ENCODE measurements around the gene TDRD10. TPM values are rescaled to one million over a fixed set of nuclear protein-coding genes. Genes with fewer than 3 reads are reported as not detected.
"Not testable (repeated sequence)": the region's sequence is repeated elsewhere in the genome, so short reads cannot be mapped to it uniquely, and the experiment has no call there.

TDRD10 gene
- total RNA-seq, 6 donors from 2014 or later = 6.2 to 47.1 (median 12.6) TPM

- WGBS, 2 donors = 40 to 84% methylated on average over 7 of the region's 7 CpGs
- peak overlapping the region; percentile 65 to 84 (median 75) for H3K27ac ChIP-seq
Observed at GRCh38 chr1:154485910-154486496, 16.0 kb upstream of the TDRD10 start.

GRCh38 chr1:154486756-154487155 lies 15.3 kb upstream of the TDRD10 start:
- H3K4me1 ChIP-seq = peaks cover 65 to 75% (median 71%) of the 10 kb centered on the region in 4 donors
- not testable (repeated sequence) for H3K27me3 ChIP-seq; ATAC-seq (ENCODE audit: low FRiP score in 2 of 2); DNase-seq; H3K9me3 ChIP-seq; H3K4me3 ChIP-seq
- H3K36me3 ChIP-seq = peaks cover 0 to 44% (median 5%) of the 10 kb centered on the region in 4 donors
- WGBS, 2 donors = 60 to 68% methylated on average over 5 of the region's 5 CpGs
- H3K27ac ChIP-seq = peak overlapping the region; percentile 65 to 84 (median 75)

More at GRCh38 chr1:154485910-154486496, 16.0 kb upstream of the TDRD10 start:
- Histone ChIP-seq H3K4me1 (peaks cover 59 to 67% (median 63%) of the 10 kb centered on the region in 4 donors), H3K36me3 (peaks cover 0 to 38% (median 5%) of the 10 kb centered on the region in 4 donors), H3K27me3 (no peaks in the 10 kb centered on the region), H3K4me3 (no peak overlapping the region), H3K9me3 (no peaks in the 10 kb centered on the region)
- DNase-seq (no peak), ATAC-seq (ENCODE audit: low FRiP score in 2 of 2) (no peak)
- TF ChIP-seq POLR2AphosphoS5 (IDR thresholded peaks at IDR 0.05) = no peak
- no peak for TF ChIP-seq EP300 (IDR thresholded peaks at IDR 0.05)
- no peak for TF ChIP-seq POLR2A (IDR thresholded peaks at IDR 0.05)
- no peak for TF ChIP-seq CTCF (IDR thresholded peaks at IDR 0.05)

- WGBS, 2 donors = 69 to 70% methylated on average over 20 of the region's 20 CpGs
- peak overlapping the region; percentile 2 to 84 (median 48) for H3K27ac ChIP-seq
- no peak for TF ChIP-seq POLR2AphosphoS5 (IDR thresholded peaks at IDR 0.05)
- TF ChIP-seq EP300 (IDR thresholded peaks at IDR 0.05) = no peak
- no peak for TF ChIP-seq CTCF (IDR thresholded peaks at IDR 0.05)
- TF ChIP-seq POLR2A (IDR thresholded peaks at IDR 0.05) = no peak
- DNase-seq (peak in 1 of 2 donors; percentile 75), ATAC-seq (ENCODE audit: low FRiP score in 2 of 2) (no peak)
- peaks cover 78 to 85% (median 84%) of the 10 kb centered on the region in 4 donors for H3K4me1 ChIP-seq
- H3K27me3 ChIP-seq = no peaks in the 10 kb centered on the region
- H3K9me3 ChIP-seq = no peaks in the 10 kb centered on the region
- peaks cover 0 to 36% (median 5%) of the 10 kb centered on the region in 4 donors for H3K36me3 ChIP-seq
- no peak overlapping the region for H3K4me3 ChIP-seq
Observed at GRCh38 chr1:154488922-154489321, 13.1 kb upstream of the TDRD10 start.

GRCh38 chr1:154489695-154490274 lies 12.2 kb upstream of the TDRD10 start:
- 49 to 55% methylated on average over 5 of the region's 5 CpGs for whole genome bisulfite sequencing, 2 donors
- ATAC-seq (ENCODE audit: low FRiP score in 2 of 2) = no peak
- peak overlapping the region in 3 of 4 donors; percentile 28 to 84 (median 73) for H3K27ac ChIP-seq
- H3K4me3 ChIP-seq = no peak overlapping the region
- peaks cover 72 to 84% (median 80%) of the 10 kb centered on the region in 4 donors for H3K4me1 ChIP-seq
- TF ChIP-seq POLR2AphosphoS5 (IDR thresholded peaks at IDR 0.05) (no peak), POLR2A (IDR thresholded peaks at IDR 0.05) (no peak), EP300 (IDR thresholded peaks at IDR 0.05) (no peak), CTCF (IDR thresholded peaks at IDR 0.05) (no peak)
- peaks cover 0 to 35% (median 5%) of the 10 kb centered on the region in 4 donors for H3K36me3 ChIP-seq
- no peak for DNase-seq
- H3K9me3 ChIP-seq = no peaks in the 10 kb centered on the region
- H3K27me3 ChIP-seq = no peaks in the 10 kb centered on the region

- peak in 1 of 2 donors; percentile 53 for ATAC-seq (ENCODE audit: low FRiP score in 2 of 2)
- peaks cover 71 to 80% (median 80%) of the 10 kb centered on the region in 4 donors for H3K4me1 ChIP-seq
- WGBS, 2 donors = 8 to 19% methylated on average over 1 of the region's 1 CpG
Observed at GRCh38 chr1:154490317-154490716, 11.7 kb upstream of the TDRD10 start.

More at GRCh38 chr1:154490317-154490716, 11.7 kb upstream of the TDRD10 start:
- H3K4me3 ChIP-seq = no peak overlapping the region
- H3K9me3 ChIP-seq = no peaks in the 10 kb centered on the region
- TF ChIP-seq EP300 (IDR thresholded peaks at IDR 0.05) (peak in 1 of 4 donors; percentile 3), CTCF (IDR thresholded peaks at IDR 0.05) (no peak), POLR2A (IDR thresholded peaks at IDR 0.05) (no peak), POLR2AphosphoS5 (IDR thresholded peaks at IDR 0.05) (peak in 1 of 2 donors; percentile 9)
- H3K27ac ChIP-seq = peak overlapping the region; percentile 5 to 84 (median 50)
- peaks cover 0 to 35% (median 5%) of the 10 kb centered on the region in 4 donors for H3K36me3 ChIP-seq
- H3K27me3 ChIP-seq = no peaks in the 10 kb centered on the region
- no peak for DNase-seq
